Endothelial cell of umbilical vein (primary cell): ENCODE measurements around the gene MMP25. TPM values are rescaled to one million over a fixed set of nuclear protein-coding genes. Genes with fewer than 3 reads are reported as not detected.

Source experiments
- BruUV-seq: library from RNA; stranded (reverse); fragments of 400-500 nt; replicated peaks from 2 replicates; lab custom pipeline; 2021; lab: Mats Ljungman, UMichigan
- CTCF ChIA-PET: fragments of 300-600, 350-600 bp; sonication (Branson Sonifier 250); formaldehyde crosslinking; loops from one replicate; lab custom pipeline; 2021; ENCODE audit warnings: antibody characterized with exemption, inconsistent platforms; lab: Charles Lee
- POLR2A ChIA-PET: fragments of 300-600, 350-600 bp; sonication (Branson Sonifier 250); formaldehyde crosslinking; loops from one replicate; lab custom pipeline; 2021; ENCODE audit warnings: antibody characterized with exemption, inconsistent platforms; lab: Charles Lee
- DNase-seq: peaks from one replicate; pipeline ENCODE4 v3.0.0-alpha.2; 2011; ENCODE audit warnings: low read depth, low spot score
- FAIRE-seq: peaks from 2 replicates; lab custom pipeline; 2011; peaks lifted over from hg19 to GRCh38; lab: Jason Lieb, UNC
- H2AFZ ChIP-seq: 2 replicates; pipeline ENCODE4 v1.6.0; 2012; ENCODE audit warnings: low read depth, low read length, control low read depth, inconsistent platforms
- H3K27ac ChIP-seq: 2 replicates; pipeline ENCODE4 v1.5.1; 2011; ENCODE audit warnings: low read depth, mild to moderate bottlenecking, control low read depth, low read length, moderate library complexity; ENCODE audit not compliant: insufficient read depth
- H3K27me3 ChIP-seq, 2 experiments: 2 replicates each; pipeline versions ENCODE4 v1.6.0 to v1.6.1; 2011; ENCODE audit warnings: low read length in 2 of 2, mixed read lengths in 1 of 2; ENCODE audit not compliant: control insufficient read depth in 2 of 2, insufficient read depth in 2 of 2
- H3K36me3 ChIP-seq, 2 experiments: 2 replicates in 1 of 2; 3 replicates in 1 of 2; pipeline ENCODE4 v1.5.1; 2011; ENCODE audit warnings: low read length in 2 of 2, mild to moderate bottlenecking in 1 of 2, moderate library complexity in 1 of 2; ENCODE audit not compliant: control insufficient read depth in 2 of 2, insufficient read depth in 2 of 2; ENCODE audit errors: extremely low read depth in 1 of 2
- H3K4me1 ChIP-seq: 3 replicates; pipeline ENCODE4 v1.5.1; 2011; ENCODE audit warnings: mild to moderate bottlenecking, low read length; ENCODE audit not compliant: control insufficient read depth, insufficient read depth; ENCODE audit errors: extremely low read depth
- H3K4me2 ChIP-seq: 2 replicates; pipeline ENCODE4 v1.6.1; 2011; ENCODE audit warnings: low read length, control low read depth, mixed read lengths; ENCODE audit not compliant: insufficient read depth
- H3K4me3 ChIP-seq, 3 experiments: fragments of 200-600 bp in 1 of 3; sonication (generic), shearing (Covaris generic) in 1 of 3; replicated peaks in 1 of 3; 2 replicates each; pipeline ENCODE4 v1.5.1; 2011 to 2016; ENCODE audit warnings: control low read depth in 3 of 3, low read length in 3 of 3, mild to moderate bottlenecking in 2 of 3, inconsistent platforms in 1 of 3, low read depth in 1 of 3, moderate library complexity in 1 of 3; ENCODE audit not compliant: insufficient read depth in 1 of 3
- H3K79me2 ChIP-seq: 2 replicates; pipeline ENCODE4 v1.6.0; 2012; ENCODE audit warnings: low read length, inconsistent platforms; ENCODE audit not compliant: control insufficient read depth, insufficient read depth
- H3K9ac ChIP-seq: replicated peaks from 2 replicates; pipeline ENCODE3; 2011; ENCODE audit warnings: low read length, control low read depth; ENCODE audit not compliant: insufficient read depth; ENCODE audit errors: extremely low read depth
- H3K9me1 ChIP-seq: replicated peaks from 3 replicates; pipeline ENCODE4 v1.6.0; 2011; ENCODE audit warnings: mild to moderate bottlenecking, low read length; ENCODE audit not compliant: control insufficient read depth, insufficient read depth; ENCODE audit errors: extremely low read depth
- H3K9me3 ChIP-seq: replicated peaks from 2 replicates; pipeline ENCODE4 v1.5.1; 2012; ENCODE audit warnings: low read length, inconsistent platforms; ENCODE audit not compliant: control insufficient read depth, insufficient read depth
- H4K20me1 ChIP-seq: replicated peaks from 2 replicates; pipeline ENCODE3; 2011; ENCODE audit warnings: mild to moderate bottlenecking, low read length; ENCODE audit not compliant: control insufficient read depth, insufficient read depth; ENCODE audit errors: extremely low read depth
- CTCF ChIP-seq, 2 donors: IDR thresholded peaks; 1 replicate in 1 of 2; 2 replicates in 1 of 2; pipeline ENCODE4 v1.5.1; 2011; ENCODE audit warnings: low read length in 2 of 2, mild to moderate bottlenecking in 2 of 2, moderate library complexity in 2 of 2, control low read depth in 1 of 2, inconsistent platforms in 1 of 2, low read depth in 1 of 2; ENCODE audit not compliant: insufficient read depth in 1 of 2; ENCODE audit errors: extremely low read depth in 1 of 2
- EZH2 ChIP-seq: IDR thresholded peaks from 2 replicates; pipeline ENCODE4 v1.6.1; 2012; ENCODE audit warnings: borderline replicate concordance, low read depth, mild to moderate bottlenecking, moderate library complexity, low read length, inconsistent platforms; ENCODE audit not compliant: severe bottlenecking
- FOS ChIP-seq: IDR thresholded peaks from 2 replicates; pipeline ENCODE4 v1.6.1; 2011; ENCODE audit warnings: mild to moderate bottlenecking, low read length, moderate library complexity, borderline replicate concordance; ENCODE audit not compliant: insufficient read depth
- GATA2 ChIP-seq: IDR thresholded peaks from 2 replicates; pipeline ENCODE4 v1.7.0; 2011; ENCODE audit warnings: low read depth, mild to moderate bottlenecking, moderate library complexity, mixed read lengths, low read length; ENCODE audit not compliant: insufficient read length, insufficient read depth
- JUN ChIP-seq: IDR thresholded peaks from 2 replicates; pipeline ENCODE4 v1.6.1; 2011; ENCODE audit warnings: borderline replicate concordance, low read depth; ENCODE audit not compliant: insufficient read length, insufficient read depth
- MYC ChIP-seq: IDR thresholded peaks from one replicate; pipeline ENCODE4 v1.6.1; 2011; ENCODE audit warnings: mild to moderate bottlenecking, low read depth, low read length
- POLR2A ChIP-seq: IDR thresholded peaks from 2 replicates; pipeline ENCODE4 v1.6.1; 2012; ENCODE audit warnings: low read depth, mild to moderate bottlenecking, control low read depth, low read length
- POLR2AphosphoS5 ChIP-seq: IDR thresholded peaks from 2 replicates; pipeline ENCODE4 v1.6.1; 2012; ENCODE audit warnings: low read depth, mild to moderate bottlenecking, control low read depth, low read length, moderate library complexity; ENCODE audit not compliant: insufficient read depth
- dilution Hi-C: fragments of 300-500 bp; cut with MboI; formaldehyde crosslinking; loops from one replicate; pipeline ENCODE4 v1.15.0; 2019; ENCODE audit warnings: low sequenced_read_pairs; ENCODE audit not compliant: extremely low pct_ligation_motif_present
- intact Hi-C: fragments of 100-400 bp; cut with micrococcal nuclease; formaldehyde crosslinking; loops from one replicate; pipeline ENCODE4 v1.10.0; 2022
- polyA plus RNA-seq, 4 experiments: library from polyadenylated mRNA; depleted of rRNA in 3 of 4; stranded (reverse) in 3 of 4; unstranded in 1 of 4; fragments of >200 nt; gene quantifications; 2 replicates each; pipeline versions ENCODE4 v1.2.1 to v1.2.3, GENCODE V29; 2011 to 2012; ENCODE audit warnings: missing spikeins in 1 of 4
- total RNA-seq: library from RNA; stranded (reverse); gene quantifications from 2 replicates; pipeline ENCODE4 v1.2.3, GENCODE V29; 2021
- TF ChIP-seq, protein P1 (sequence below): IDR thresholded peaks from 2 replicates; pipeline ENCODE4 v1.6.1; 2011; ENCODE audit not compliant: insufficient read depth, insufficient read length

MMP25 gene
- total and polyA plus RNA-seq, 2 donors (not counting 3 experiments of a cell fraction or from before 2014, with no cell fraction given) = 0.08 to 0.35 TPM

GRCh38 chr16:3062553-3062952 lies 16.2 kb downstream of the MMP25 start:
- dilution Hi-C loops = no loop called here
- DNase-seq (no peak), FAIRE-seq (no peak)
- BruUV-seq = no TSS peak
- H3K9me1 ChIP-seq = no peaks in the 10 kb centered on the region
- peaks cover 4% of the 10 kb centered on the region for H3K79me2 ChIP-seq
- peaks cover 27% of the 10 kb centered on the region for H3K4me1 ChIP-seq
- ChIA-PET CTCF (interaction anchor here (1.2 to 2.5 kb wide), 2 partner anchors 65 to 67 kb away, joined by 4 to 13 read pairs; no protein-coding TSS in a partner anchor), POLR2A (no interaction called here)
- no peak overlapping the region for H2AFZ ChIP-seq
- H3K9me3 ChIP-seq = no peaks in the 10 kb centered on the region
- TF ChIP-seq POLR2A (no peak), EZH2 (no peak), FOS (no peak), JUN (no peak), POLR2AphosphoS5 (no peak), MYC (no peak), GATA2 (no peak), CTCF (IDR thresholded peaks at IDR 0.05; ENCODE audit: extremely low read depth in 1 of 2, insufficient read depth in 1 of 2, low read depth in 1 of 2, low read length in 2 of 2) (no peak)
- TF ChIP-seq, protein P1, sequence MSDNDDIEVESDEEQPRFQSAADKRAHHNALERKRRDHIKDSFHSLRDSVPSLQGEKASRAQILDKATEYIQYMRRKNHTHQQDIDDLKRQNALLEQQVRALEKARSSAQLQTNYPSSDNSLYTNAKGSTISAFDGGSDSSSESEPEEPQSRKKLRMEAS = no peak
- H3K36me3 ChIP-seq = no peaks in the 10 kb centered on the region
- no peaks in the 10 kb centered on the region for H3K27me3 ChIP-seq
- no peak overlapping the region for H3K4me3 ChIP-seq
- H3K4me2 ChIP-seq = no peak overlapping the region
- no peak overlapping the region for H3K27ac ChIP-seq
- intact Hi-C loops = no loop called here
- no peak overlapping the region for H3K9ac ChIP-seq
- H4K20me1 ChIP-seq = no peaks in the 10 kb centered on the region
